RWPE2 (cell line): Measurements from ENCODE around the gene ISCA2.

Experiments
- ATAC-seq: fragments of 200-7000 bp; cut with Tn5 transposase; 3 replicates; pipeline ENCODE4 v1.9.1; 2021; ENCODE audit warnings: low read depth
- DNase-seq: peaks from one replicate; pipeline ENCODE4 v3.0.0-alpha.2; 2020; ENCODE audit warnings: low spot score
- H3K27ac ChIP-seq: fragments of 450-650 bp; 2 replicates; pipeline ENCODE4 v1.5.1; 2017; ENCODE audit warnings: mild to moderate bottlenecking; ENCODE audit not compliant: poor library complexity, severe bottlenecking
- H3K27me3 ChIP-seq: fragments of 250-450 bp; sonication (Bioruptor Pico); 2 replicates; pipeline ENCODE4 v1.5.1; 2021; ENCODE audit warnings: mild to moderate bottlenecking, moderate library complexity; ENCODE audit not compliant: insufficient read depth, poor library complexity, severe bottlenecking
- H3K36me3 ChIP-seq: fragments of 250-450 bp; sonication (Bioruptor Pico); 2 replicates; pipeline ENCODE4 v1.5.1; 2020; ENCODE audit warnings: low read depth, mild to moderate bottlenecking, moderate library complexity
- H3K4me1 ChIP-seq: fragments of 250-450 bp; sonication (Bioruptor Pico); 2 replicates; pipeline ENCODE4 v1.5.1; 2021; ENCODE audit warnings: mild to moderate bottlenecking, moderate library complexity; ENCODE audit not compliant: insufficient read depth, poor library complexity, severe bottlenecking
- H3K4me3 ChIP-seq: fragments of 250-450 bp; sonication (Bioruptor Pico); 2 replicates; pipeline ENCODE4 v1.5.1; 2021; ENCODE audit warnings: mild to moderate bottlenecking, moderate library complexity; ENCODE audit not compliant: severe bottlenecking
- H3K9me3 ChIP-seq: fragments of 250-450 bp; sonication (Bioruptor Pico); 2 replicates; pipeline ENCODE4 v1.5.1; 2021; ENCODE audit warnings: mild to moderate bottlenecking, moderate library complexity; ENCODE audit not compliant: severe bottlenecking
- CTCF ChIP-seq: fragments of 450-650 bp; IDR thresholded peaks from one replicate; pipeline ENCODE4 v1.5.1; 2017; ENCODE audit warnings: mild to moderate bottlenecking, moderate library complexity; ENCODE audit not compliant: poor library complexity, severe bottlenecking

Gene ISCA2

GRCh38 chr14:74515891-74516412, 22.4 kb downstream of the ISCA2 start:
- TF ChIP-seq CTCF: no peak
- Histone ChIP-seq H3K9me3 (no peaks in the 10 kb centered on the region), H3K4me3 (no peak overlapping the region), H3K27ac (no peak overlapping the region), H3K4me1 (peaks cover 3% of the 10 kb centered on the region), H3K27me3 (no peaks in the 10 kb centered on the region), H3K36me3 (peaks cover 93% of the 10 kb centered on the region)
- DNase-seq: no peak
- ATAC-seq: no peak

- H3K36me3 ChIP-seq: peaks cover 93% of the 10 kb centered on the region
- no peak overlapping the region for H3K4me3 ChIP-seq
- no peaks in the 10 kb centered on the region for H3K9me3 ChIP-seq
- DNase-seq (no peak), ATAC-seq (peak; percentile 42; the same call in 2 of the 3 replicates)
- no peaks in the 10 kb centered on the region for H3K4me1 ChIP-seq
- no peaks in the 10 kb centered on the region for H3K27me3 ChIP-seq
- no peak for TF ChIP-seq CTCF
- no peak overlapping the region for H3K27ac ChIP-seq
Measured at GRCh38 chr14:74516451-74517160, 23.0 kb downstream of the ISCA2 start.

- no peaks in the 10 kb centered on the region for H3K4me1 ChIP-seq
Measured at GRCh38 chr14:74517731-74518130, 24.2 kb downstream of the ISCA2 start.

GRCh38 chr14:74518221-74518620, 24.7 kb downstream of the ISCA2 start:
- no peak for TF ChIP-seq CTCF
- Histone ChIP-seq H3K27ac (no peak overlapping the region), H3K36me3 (peaks cover 94% of the 10 kb centered on the region), H3K9me3 (no peaks in the 10 kb centered on the region), H3K4me1 (no peaks in the 10 kb centered on the region), H3K4me3 (no peak overlapping the region), H3K27me3 (no peaks in the 10 kb centered on the region)
- ATAC-seq: no peak
- DNase-seq: no peak

More at GRCh38 chr14:74517731-74518130, 24.2 kb downstream of the ISCA2 start:
- H3K9me3 ChIP-seq: no peaks in the 10 kb centered on the region
- H3K36me3 ChIP-seq: peaks cover 93% of the 10 kb centered on the region
- H3K4me3 ChIP-seq: no peak overlapping the region
- DNase-seq: no peak
- H3K27ac ChIP-seq: no peak overlapping the region
- no peaks in the 10 kb centered on the region for H3K27me3 ChIP-seq
- ATAC-seq: no peak
- no peak for TF ChIP-seq CTCF
